Activated gamma-delta T cell treated with Interleukin-2 at 50 U/mL for 16 hours (primary cell): Measurements from ENCODE around the gene PDPK1.
"Not testable (repeated sequence)": the region's sequence is repeated elsewhere in the genome, so short reads cannot be mapped to it uniquely, and the experiment has no call there.

ENCODE experiments used
- DNase-seq: peaks from one replicate; pipeline ENCODE4 v3.0.0-alpha.2; 2020

The PDPK1 gene

GRCh38 chr16:2620870-2621269, 83.0 kb downstream of the PDPK1 start:
- DNase-seq: not testable (repeated sequence)

- not testable (repeated sequence) for DNase-seq
Measured at GRCh38 chr16:2621395-2621794, 83.6 kb downstream of the PDPK1 start.

GRCh38 chr16:2627075-2627474, 89.3 kb downstream of the PDPK1 start:
- DNase-seq: not testable (repeated sequence)

GRCh38 chr16:2631203-2631602, 93.4 kb downstream of the PDPK1 start:
- not testable (repeated sequence) for DNase-seq

- DNase-seq: not testable (repeated sequence)
Measured at GRCh38 chr16:2632291-2632690, 94.5 kb downstream of the PDPK1 start.

- peak; percentile 42 for DNase-seq
Measured at GRCh38 chr16:2639071-2639721, 101.4 kb downstream of the PDPK1 start.

GRCh38 chr16:2639722-2640072, 101.9 kb downstream of the PDPK1 start:
- not testable (repeated sequence) for DNase-seq

- not testable (repeated sequence) for DNase-seq
Measured at GRCh38 chr16:2642561-2642960, 104.7 kb downstream of the PDPK1 start.

- DNase-seq: not testable (repeated sequence)
Measured at GRCh38 chr16:2644754-2645453, 107.1 kb downstream of the PDPK1 start.

GRCh38 chr16:2651268-2651871, 113.5 kb downstream of the PDPK1 start:
- DNase-seq: not testable (repeated sequence)
